Mammary microvascular endothelial cell (primary cell): ENCODE results near the gene KHDRBS1. TPM values are rescaled to one million over a fixed set of nuclear protein-coding genes. Genes with fewer than 3 reads are reported as not detected.

Experiments used
- total RNA-seq: library from RNA; depleted of rRNA; stranded (reverse); fragments of >200 nt; gene quantifications from 2 replicates; pipeline ENCODE4 v1.2.3, GENCODE V29; 2015

Gene KHDRBS1, protein sequence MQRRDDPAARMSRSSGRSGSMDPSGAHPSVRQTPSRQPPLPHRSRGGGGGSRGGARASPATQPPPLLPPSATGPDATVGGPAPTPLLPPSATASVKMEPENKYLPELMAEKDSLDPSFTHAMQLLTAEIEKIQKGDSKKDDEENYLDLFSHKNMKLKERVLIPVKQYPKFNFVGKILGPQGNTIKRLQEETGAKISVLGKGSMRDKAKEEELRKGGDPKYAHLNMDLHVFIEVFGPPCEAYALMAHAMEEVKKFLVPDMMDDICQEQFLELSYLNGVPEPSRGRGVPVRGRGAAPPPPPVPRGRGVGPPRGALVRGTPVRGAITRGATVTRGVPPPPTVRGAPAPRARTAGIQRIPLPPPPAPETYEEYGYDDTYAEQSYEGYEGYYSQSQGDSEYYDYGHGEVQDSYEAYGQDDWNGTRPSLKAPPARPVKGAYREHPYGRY
- total RNA-seq = 98.4 and 98.6 TPM in 2 replicates

DNA sequence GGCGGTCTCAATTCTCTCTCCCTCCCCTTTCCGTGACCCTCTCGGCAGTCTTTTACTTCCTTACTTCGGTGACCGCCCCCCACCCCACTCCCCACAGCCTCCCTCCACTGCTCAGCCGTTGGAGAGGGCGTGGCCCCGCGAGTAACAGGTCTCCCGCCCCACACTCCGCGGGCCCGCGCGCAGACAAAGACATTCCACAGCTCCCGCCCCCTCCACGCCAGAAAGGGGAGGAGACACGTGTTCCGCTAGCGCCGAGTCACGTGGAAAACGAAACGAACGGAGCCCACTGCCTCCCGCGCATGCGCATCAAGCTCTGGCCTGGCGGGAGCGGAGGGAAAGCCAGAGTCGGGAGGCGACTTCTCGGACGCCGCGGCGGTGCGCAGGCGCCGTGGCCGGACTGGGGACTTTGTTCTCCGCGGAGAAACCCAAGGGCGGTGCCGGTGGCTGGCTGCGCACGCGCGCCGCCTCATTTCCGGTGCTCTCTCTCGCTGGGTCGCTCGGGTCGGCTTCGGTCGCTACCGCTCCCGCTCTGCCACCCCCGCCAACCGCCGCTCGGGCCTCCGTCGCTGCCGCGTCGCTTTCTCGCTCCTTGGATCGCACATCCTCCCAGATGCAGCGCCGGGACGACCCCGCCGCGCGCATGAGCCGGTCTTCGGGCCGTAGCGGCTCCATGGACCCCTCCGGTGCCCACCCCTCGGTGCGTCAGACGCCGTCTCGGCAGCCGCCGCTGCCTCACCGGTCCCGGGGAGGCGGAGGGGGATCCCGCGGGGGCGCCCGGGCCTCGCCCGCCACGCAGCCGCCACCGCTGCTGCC, at the start of gene KHDRBS1:
Gene KHDRBS1 (plus strand): TSS at position 483 of the 813 bp plus-strand sequence. CDS start 128 bp downstream, at position 611.

DNA sequence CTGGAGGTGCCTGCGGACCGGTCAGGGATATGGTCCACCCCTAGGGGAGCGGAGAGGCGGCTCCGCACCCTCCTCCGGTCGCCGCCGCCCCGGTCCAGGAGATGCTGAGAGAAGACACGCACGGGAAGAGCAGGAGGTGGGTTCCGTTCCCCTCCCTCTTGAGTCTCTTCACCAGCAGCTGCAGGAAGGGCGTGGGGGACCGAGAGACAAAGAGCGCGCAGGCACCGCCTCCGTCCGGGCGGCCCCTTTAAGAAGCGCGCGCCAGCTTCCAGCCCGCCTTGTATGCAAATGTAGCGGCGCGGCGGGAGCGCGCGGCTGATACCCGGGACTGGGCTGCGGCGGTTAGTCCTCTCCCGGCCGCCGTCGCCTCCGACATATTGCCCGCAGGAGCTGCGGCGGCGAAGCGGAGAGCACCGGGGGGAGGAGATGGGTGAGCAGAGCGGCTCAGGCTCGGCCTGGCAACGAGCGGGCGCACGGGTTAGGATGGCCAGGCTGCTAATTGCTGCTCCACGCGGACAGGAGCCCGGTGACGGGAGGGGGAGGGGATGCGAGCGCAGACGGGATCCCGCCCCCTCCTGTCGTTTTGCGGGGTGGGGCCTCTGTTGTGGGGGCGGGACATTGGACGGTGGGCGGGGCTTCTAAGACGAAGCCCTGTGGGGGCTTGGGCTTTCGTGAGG, 59.1 kb downstream of the KHDRBS1 start, which contains the start of gene TMEM39B:
Gene TMEM39B (plus strand): TSS at position 318 of the 677 bp plus-strand sequence. CDS start 109 bp downstream, at position 427.

Other genes with a start within 250 kb of the KHDRBS1 start
- 0.40 and 0.89 TPM in 2 replicates for gene ADGRB2, start 249.5 kb upstream of the KHDRBS1 start, total RNA-seq
- gene SPOCD1, start 197.8 kb upstream of the KHDRBS1 start, total RNA-seq = 47.2 and 49.2 TPM in 2 replicates
- 202 and 238 TPM in 2 replicates for gene PTP4A2, start 75.5 kb upstream of the KHDRBS1 start, total RNA-seq
- gene TMEM39B, start 59.1 kb downstream of the KHDRBS1 start, total RNA-seq = 10.3 and 13.4 TPM in 2 replicates
- gene KPNA6, start 94.2 kb downstream of the KHDRBS1 start, total RNA-seq = 45.1 and 46.0 TPM in 2 replicates
- 65.8 and 66.6 TPM in 2 replicates for gene TXLNA, start 165.8 kb downstream of the KHDRBS1 start, total RNA-seq
- 12.5 and 13.0 TPM in 2 replicates for gene CCDC28B, start 186.7 kb downstream of the KHDRBS1 start, total RNA-seq
- gene IQCC, start 191.8 kb downstream of the KHDRBS1 start, total RNA-seq = 0.53 and 2.6 TPM in 2 replicates
- gene DCDC2B, start 195.2 kb downstream of the KHDRBS1 start, total RNA-seq = not detected in 2 replicates
- 9.4 and 10.1 TPM in 2 replicates for gene TMEM234, start 208.5 kb downstream of the KHDRBS1 start, total RNA-seq
- gene EIF3I, start 208.5 kb downstream of the KHDRBS1 start, total RNA-seq = 456 and 480 TPM in 2 replicates
- gene FAM167B, start 233.4 kb downstream of the KHDRBS1 start, total RNA-seq = 20.3 and 24.0 TPM in 2 replicates
- 0.20 TPM in 1 of 2 replicates, not detected in the other for gene LCK, start 237.4 kb downstream of the KHDRBS1 start, total RNA-seq